Loucy (cell line): ENCODE data around the gene STRA8.

Source experiments
- H2AFZ ChIP-seq: fragments of 200-600 bp; sonication (generic); 2 replicates; pipeline ENCODE4 v1.6.0; 2016; ENCODE audit warnings: antibody characterized with exemption, mild to moderate bottlenecking, low read length, moderate library complexity
- H3F3A ChIP-seq: fragments of 200-600 bp; 2 replicates; pipeline ENCODE4 v1.6.0; 2016; ENCODE audit warnings: antibody characterized with exemption, low read depth, mild to moderate bottlenecking
- H3K27me3 ChIP-seq: fragments of 200-600 bp; sonication (generic); 2 replicates; pipeline ENCODE4 v1.6.1; 2014; ENCODE audit warnings: low read length, mild to moderate bottlenecking; ENCODE audit not compliant: insufficient read depth, poor library complexity, severe bottlenecking
- H3K36me3 ChIP-seq: fragments of 200-600 bp; sonication (generic); 2 replicates; pipeline ENCODE4 v1.6.1; 2016; ENCODE audit warnings: low read length; ENCODE audit not compliant: insufficient read depth
- H3K4me1 ChIP-seq: fragments of 200-600 bp; sonication (generic); 2 replicates; pipeline ENCODE4 v1.5.1; 2014; ENCODE audit warnings: low read length, mild to moderate bottlenecking; ENCODE audit not compliant: insufficient read depth, poor library complexity, severe bottlenecking
- H3K4me2 ChIP-seq: fragments of 200-600 bp; sonication (generic); 2 replicates; pipeline ENCODE4 v1.6.0; 2014; ENCODE audit warnings: antibody characterized with exemption, low read length, low read depth, mild to moderate bottlenecking; ENCODE audit not compliant: poor library complexity, severe bottlenecking
- H3K4me3 ChIP-seq: fragments of 200-600 bp; sonication (generic); 2 replicates; pipeline ENCODE4 v1.5.1; 2014; ENCODE audit warnings: low read length, mild to moderate bottlenecking, mixed read lengths; ENCODE audit not compliant: poor library complexity, severe bottlenecking
- H3K79me2 ChIP-seq: fragments of 200-600 bp; sonication (generic); 2 replicates; pipeline ENCODE4 v1.6.1; 2014; ENCODE audit warnings: low read length; ENCODE audit not compliant: insufficient read depth
- H3K9ac ChIP-seq: fragments of 200-600 bp; sonication (generic); 2 replicates; pipeline ENCODE4 v1.6.0; 2014; ENCODE audit warnings: mild to moderate bottlenecking, low read depth, low read length, moderate library complexity; ENCODE audit not compliant: poor library complexity, severe bottlenecking
- H3K9me2 ChIP-seq: fragments of 200-600 bp; sonication (generic); replicated peaks from 2 replicates; pipeline ENCODE4 v1.6.1; 2016; ENCODE audit warnings: low read depth, low read length, mixed read lengths
- H3K9me3 ChIP-seq: fragments of 200-600 bp; sonication (generic); 2 replicates; pipeline ENCODE4 v1.6.1; 2014; ENCODE audit warnings: mild to moderate bottlenecking, antibody characterized with exemption, low read length, low read depth; ENCODE audit not compliant: insufficient read depth
- H4K20me1 ChIP-seq: fragments of 200-600 bp; sonication (generic); 2 replicates; pipeline ENCODE4 v1.6.0; 2014; ENCODE audit warnings: antibody characterized with exemption, low read length, mild to moderate bottlenecking; ENCODE audit not compliant: insufficient read depth, poor library complexity, severe bottlenecking
- EZH2phosphoT487 ChIP-seq: fragments of 200-600 bp; IDR thresholded peaks from 2 replicates; pipeline ENCODE4 v1.6.1; 2018; ENCODE audit warnings: antibody characterized with exemption, mild to moderate bottlenecking, moderate library complexity, borderline replicate concordance
- TF ChIP-seq, protein P1 (sequence below): fragments of 200-600 bp; sonication (generic); conservative IDR thresholded peaks from 2 replicates; pipeline ENCODE4 v1.5.1; 2014; ENCODE audit warnings: mild to moderate bottlenecking, antibody characterized with exemption, low read length

The STRA8 gene

GRCh38 chr7:135192914-135193536 is 40.6 kb upstream of the STRA8 start:
- Histone ChIP-seq H3K36me3 (peaks cover 5% of the 10 kb centered on the region; the same call in 1 of the 2 replicates), H3K4me3 (no peak overlapping the region), H3K4me1 (no peaks in the 10 kb centered on the region), H3K9ac (no peak overlapping the region), H3F3A (no peaks in the 10 kb centered on the region), H3K9me3 (no peaks in the 10 kb centered on the region), H3K9me2 (no peaks in the 10 kb centered on the region), H3K4me2 (no peak overlapping the region), H3K27me3 (no peaks in the 10 kb centered on the region), H3K79me2 (no peaks in the 10 kb centered on the region), H2AFZ (no peak overlapping the region), H4K20me1 (no peaks in the 10 kb centered on the region)
- TF ChIP-seq, protein P1, sequence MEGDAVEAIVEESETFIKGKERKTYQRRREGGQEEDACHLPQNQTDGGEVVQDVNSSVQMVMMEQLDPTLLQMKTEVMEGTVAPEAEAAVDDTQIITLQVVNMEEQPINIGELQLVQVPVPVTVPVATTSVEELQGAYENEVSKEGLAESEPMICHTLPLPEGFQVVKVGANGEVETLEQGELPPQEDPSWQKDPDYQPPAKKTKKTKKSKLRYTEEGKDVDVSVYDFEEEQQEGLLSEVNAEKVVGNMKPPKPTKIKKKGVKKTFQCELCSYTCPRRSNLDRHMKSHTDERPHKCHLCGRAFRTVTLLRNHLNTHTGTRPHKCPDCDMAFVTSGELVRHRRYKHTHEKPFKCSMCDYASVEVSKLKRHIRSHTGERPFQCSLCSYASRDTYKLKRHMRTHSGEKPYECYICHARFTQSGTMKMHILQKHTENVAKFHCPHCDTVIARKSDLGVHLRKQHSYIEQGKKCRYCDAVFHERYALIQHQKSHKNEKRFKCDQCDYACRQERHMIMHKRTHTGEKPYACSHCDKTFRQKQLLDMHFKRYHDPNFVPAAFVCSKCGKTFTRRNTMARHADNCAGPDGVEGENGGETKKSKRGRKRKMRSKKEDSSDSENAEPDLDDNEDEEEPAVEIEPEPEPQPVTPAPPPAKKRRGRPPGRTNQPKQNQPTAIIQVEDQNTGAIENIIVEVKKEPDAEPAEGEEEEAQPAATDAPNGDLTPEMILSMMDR: no peak

- Histone ChIP-seq H3K9me2 (no peaks in the 10 kb centered on the region), H3K27me3 (no peaks in the 10 kb centered on the region), H3F3A (no peaks in the 10 kb centered on the region), H3K4me1 (no peaks in the 10 kb centered on the region), H3K36me3 (peaks cover 5% of the 10 kb centered on the region; the same call in 1 of the 2 replicates), H3K4me2 (no peak overlapping the region), H3K9me3 (no peaks in the 10 kb centered on the region), H2AFZ (no peak overlapping the region), H3K4me3 (no peak overlapping the region), H3K9ac (no peak overlapping the region), H3K79me2 (no peaks in the 10 kb centered on the region), H4K20me1 (no peaks in the 10 kb centered on the region)
- TF ChIP-seq, protein P1: no peak
- no peak for TF ChIP-seq EZH2phosphoT487
These were observed 40.0 kb upstream of the STRA8 start for GRCh38 chr7:135193615-135194081.

- no peaks in the 10 kb centered on the region for H3K9me3 ChIP-seq
- H4K20me1 ChIP-seq: no peaks in the 10 kb centered on the region
- no peaks in the 10 kb centered on the region for H3K79me2 ChIP-seq
- TF ChIP-seq, protein P1: no peak
- no peak for TF ChIP-seq EZH2phosphoT487
- H3K27me3 ChIP-seq: no peaks in the 10 kb centered on the region
- H3K9me2 ChIP-seq: no peaks in the 10 kb centered on the region
- H3K4me1 ChIP-seq: no peaks in the 10 kb centered on the region
- no peak overlapping the region for H2AFZ ChIP-seq
- H3K36me3 ChIP-seq: no peaks in the 10 kb centered on the region; the same call in 1 of the 2 replicates
- no peak overlapping the region for H3K4me2 ChIP-seq
- no peak overlapping the region for H3K9ac ChIP-seq
- H3F3A ChIP-seq: no peaks in the 10 kb centered on the region
- H3K4me3 ChIP-seq: no peak overlapping the region
These were observed 39.0 kb upstream of the STRA8 start for GRCh38 chr7:135194494-135195095.
